ENCODE data around the gene APC. TPM values are rescaled to one million over a fixed set of nuclear protein-coding genes. Genes with fewer than 3 reads are reported as not detected.

APC gene
- total and polyA plus RNA-seq, 2 of the 8 experiments (the other 6 are each of a cell fraction or from before 2014, with no cell fraction given): 6.8 to 41.9 TPM

DNA sequence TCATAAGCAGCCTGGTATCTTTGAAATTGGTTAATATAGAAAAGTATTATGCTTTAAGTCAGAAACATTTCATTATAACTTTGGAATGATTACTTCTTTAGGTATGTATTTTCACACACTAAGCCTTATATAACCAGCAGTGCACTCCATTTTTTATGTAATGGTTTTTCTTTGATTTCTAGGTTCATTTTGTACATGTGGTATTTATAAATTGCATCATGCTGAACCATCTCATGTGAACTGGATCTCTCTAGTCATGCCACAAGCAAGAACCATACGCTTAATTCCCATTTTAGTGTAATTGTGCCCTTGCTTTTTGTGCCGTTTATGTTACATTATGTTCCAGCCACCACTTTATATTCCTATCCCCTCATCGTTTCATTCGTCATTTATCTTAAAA, 84.8 kb downstream of the APC start (continued):
- TF ChIP-seq CHD7 (IDR thresholded peaks at IDR 0.05; ENCODE audit: insufficient replicate concordance, low read length): no peak
- no peak for TF ChIP-seq SUZ12 (IDR thresholded peaks at IDR 0.05; ENCODE audit: low read length)
- TF ChIP-seq RNF2 (IDR thresholded peaks at IDR 0.05; ENCODE audit: borderline replicate concordance, low read depth, low read length, missing control alignments, poor library complexity, severe bottlenecking): no peak
- TF ChIP-seq CHD2 (IDR thresholded peaks at IDR 0.05; ENCODE audit: low read length): no peak
- TF ChIP-seq SP4 (IDR thresholded peaks at IDR 0.05; ENCODE audit: low read length): no peak
- no peak for TF ChIP-seq CBX5 (IDR thresholded peaks at IDR 0.05; ENCODE audit: low read depth, low read length)
- no peak for TF ChIP-seq MAFK (IDR thresholded peaks at IDR 0.05; ENCODE audit: low read depth, low read length)
- TF ChIP-seq RBBP5 (IDR thresholded peaks at IDR 0.05; ENCODE audit: borderline replicate concordance, low read depth, low read length): no peak
- TF ChIP-seq NANOG (IDR thresholded peaks at IDR 0.05; ENCODE audit: insufficient read depth, low read depth, low read length, poor library complexity, severe bottlenecking): no peak
- TF ChIP-seq TCF12 (IDR thresholded peaks at IDR 0.05; ENCODE audit: low read depth, low read length): no peak
